ENCODE data around the gene INPP5E.
"Not testable (repeated sequence)": the region's sequence is repeated elsewhere in the genome, so short reads cannot be mapped to it uniquely, and the experiment has no call there.

Gene INPP5E

GRCh38 chr9:136431782-136432350 lies 7.8 kb downstream of the INPP5E start:
- Histone ChIP-seq H3K9ac (ENCODE audit: low read depth, low read length) (no peak overlapping the region), H3K36me3 (ENCODE audit: control insufficient read depth, insufficient read depth, low read length) (peaks cover 25% of the 10 kb centered on the region), H3K9me3 (ENCODE audit: control insufficient read depth, insufficient read depth, low read length) (no peaks in the 10 kb centered on the region), H3K27me3 (ENCODE audit: control insufficient read depth, insufficient read depth, low read length) (no peaks in the 10 kb centered on the region), H3K4me3 (ENCODE audit: low read depth, low read length) (no peak overlapping the region), H3K4me1 (ENCODE audit: control insufficient read depth, insufficient read depth, low read length) (no peaks in the 10 kb centered on the region)

- H3K36me3 ChIP-seq (ENCODE audit: control insufficient read depth, insufficient read depth, low read length), result peaks cover 25% of the 10 kb centered on the region
- H3K9ac ChIP-seq (ENCODE audit: low read depth, low read length), result no peak overlapping the region
- H3K27me3 ChIP-seq (ENCODE audit: control insufficient read depth, insufficient read depth, low read length), result no peaks in the 10 kb centered on the region
- no peaks in the 10 kb centered on the region for H3K4me1 ChIP-seq (ENCODE audit: control insufficient read depth, insufficient read depth, low read length)
- no peak overlapping the region for H3K4me3 ChIP-seq (ENCODE audit: low read depth, low read length)
- no peaks in the 10 kb centered on the region for H3K9me3 ChIP-seq (ENCODE audit: control insufficient read depth, insufficient read depth, low read length)
Measured at GRCh38 chr9:136430588-136431234, 8.9 kb downstream of the INPP5E start.

GRCh38 chr9:136429683-136430491 lies 9.8 kb downstream of the INPP5E start:
- peaks cover 24% of the 10 kb centered on the region for H3K36me3 ChIP-seq (ENCODE audit: control insufficient read depth, insufficient read depth, low read length)

GRCh38 chr9:136429075-136429628 lies 10.5 kb downstream of the INPP5E start:
- Histone ChIP-seq H3K27me3 (ENCODE audit: control insufficient read depth, insufficient read depth, low read length) (no peaks in the 10 kb centered on the region), H3K9me3 (ENCODE audit: control insufficient read depth, insufficient read depth, low read length) (no peaks in the 10 kb centered on the region), H3K4me3 (ENCODE audit: low read depth, low read length) (no peak overlapping the region), H3K36me3 (ENCODE audit: control insufficient read depth, insufficient read depth, low read length) (peaks cover 28% of the 10 kb centered on the region), H3K4me1 (ENCODE audit: control insufficient read depth, insufficient read depth, low read length) (no peaks in the 10 kb centered on the region), H3K9ac (ENCODE audit: low read depth, low read length) (no peak overlapping the region)

More at GRCh38 chr9:136429683-136430491, 9.8 kb downstream of the INPP5E start:
- H3K9me3 ChIP-seq (ENCODE audit: control insufficient read depth, insufficient read depth, low read length), result no peaks in the 10 kb centered on the region
- no peak overlapping the region for H3K4me3 ChIP-seq (ENCODE audit: low read depth, low read length)
- no peak overlapping the region for H3K9ac ChIP-seq (ENCODE audit: low read depth, low read length)
- no peaks in the 10 kb centered on the region for H3K4me1 ChIP-seq (ENCODE audit: control insufficient read depth, insufficient read depth, low read length)
- no peaks in the 10 kb centered on the region for H3K27me3 ChIP-seq (ENCODE audit: control insufficient read depth, insufficient read depth, low read length)

GRCh38 chr9:136426787-136427186 lies 12.9 kb downstream of the INPP5E start:
- H3K9ac ChIP-seq (ENCODE audit: low read depth, low read length), result no peak overlapping the region
- no peaks in the 10 kb centered on the region for H3K27me3 ChIP-seq (ENCODE audit: control insufficient read depth, insufficient read depth, low read length)
- peaks cover 46% of the 10 kb centered on the region for H3K36me3 ChIP-seq (ENCODE audit: control insufficient read depth, insufficient read depth, low read length)
- H3K4me3 ChIP-seq (ENCODE audit: low read depth, low read length), result no peak overlapping the region
- H3K4me1 ChIP-seq (ENCODE audit: control insufficient read depth, insufficient read depth, low read length), result no peaks in the 10 kb centered on the region
- no peaks in the 10 kb centered on the region for H3K9me3 ChIP-seq (ENCODE audit: control insufficient read depth, insufficient read depth, low read length)

GRCh38 chr9:136425367-136425766 lies 14.3 kb downstream of the INPP5E start:
- H3K4me1 ChIP-seq (ENCODE audit: control insufficient read depth, insufficient read depth, low read length); H3K9me3 ChIP-seq (ENCODE audit: control insufficient read depth, insufficient read depth, low read length); H3K4me3 ChIP-seq (ENCODE audit: low read depth, low read length); H3K27me3 ChIP-seq (ENCODE audit: control insufficient read depth, insufficient read depth, low read length); H3K9ac ChIP-seq (ENCODE audit: low read depth, low read length): not testable (repeated sequence)
- H3K36me3 ChIP-seq (ENCODE audit: control insufficient read depth, insufficient read depth, low read length), result peaks cover 44% of the 10 kb centered on the region

GRCh38 chr9:136424750-136425362 lies 14.8 kb downstream of the INPP5E start:
- peaks cover 44% of the 10 kb centered on the region for H3K36me3 ChIP-seq (ENCODE audit: control insufficient read depth, insufficient read depth, low read length)
- no peaks in the 10 kb centered on the region for H3K27me3 ChIP-seq (ENCODE audit: control insufficient read depth, insufficient read depth, low read length)
- no peak overlapping the region for H3K9ac ChIP-seq (ENCODE audit: low read depth, low read length)
- H3K4me3 ChIP-seq (ENCODE audit: low read depth, low read length), result no peak overlapping the region
- H3K4me1 ChIP-seq (ENCODE audit: control insufficient read depth, insufficient read depth, low read length), result no peaks in the 10 kb centered on the region
- no peaks in the 10 kb centered on the region for H3K9me3 ChIP-seq (ENCODE audit: control insufficient read depth, insufficient read depth, low read length)

GRCh38 chr9:136423432-136424146 lies 16.1 kb downstream of the INPP5E start:
- H3K4me1 ChIP-seq (ENCODE audit: control insufficient read depth, insufficient read depth, low read length), result no peaks in the 10 kb centered on the region
- H3K27me3 ChIP-seq (ENCODE audit: control insufficient read depth, insufficient read depth, low read length), result no peaks in the 10 kb centered on the region
- H3K36me3 ChIP-seq (ENCODE audit: control insufficient read depth, insufficient read depth, low read length), result peaks cover 46% of the 10 kb centered on the region
- no peaks in the 10 kb centered on the region for H3K9me3 ChIP-seq (ENCODE audit: control insufficient read depth, insufficient read depth, low read length)
- H3K9ac ChIP-seq (ENCODE audit: low read depth, low read length), result no peak overlapping the region
- H3K4me3 ChIP-seq (ENCODE audit: low read depth, low read length), result no peak overlapping the region

GRCh38 chr9:136422876-136423275 lies 16.8 kb downstream of the INPP5E start:
- H3K36me3 ChIP-seq (ENCODE audit: control insufficient read depth, insufficient read depth, low read length), result peaks cover 53% of the 10 kb centered on the region
- H3K4me1 ChIP-seq (ENCODE audit: control insufficient read depth, insufficient read depth, low read length), result no peaks in the 10 kb centered on the region
- H3K27me3 ChIP-seq (ENCODE audit: control insufficient read depth, insufficient read depth, low read length), result no peaks in the 10 kb centered on the region
- H3K4me3 ChIP-seq (ENCODE audit: low read depth, low read length), result no peak overlapping the region
- no peak overlapping the region for H3K9ac ChIP-seq (ENCODE audit: low read depth, low read length)
- no peaks in the 10 kb centered on the region for H3K9me3 ChIP-seq (ENCODE audit: control insufficient read depth, insufficient read depth, low read length)

- Histone ChIP-seq H3K4me3 (ENCODE audit: low read depth, low read length) (no peak overlapping the region), H3K4me1 (ENCODE audit: control insufficient read depth, insufficient read depth, low read length) (no peaks in the 10 kb centered on the region), H3K36me3 (ENCODE audit: control insufficient read depth, insufficient read depth, low read length) (peaks cover 60% of the 10 kb centered on the region), H3K9me3 (ENCODE audit: control insufficient read depth, insufficient read depth, low read length) (no peaks in the 10 kb centered on the region), H3K9ac (ENCODE audit: low read depth, low read length) (no peak overlapping the region), H3K27me3 (ENCODE audit: control insufficient read depth, insufficient read depth, low read length) (no peaks in the 10 kb centered on the region)
Measured at GRCh38 chr9:136421791-136422190, 17.9 kb downstream of the INPP5E start.

- Histone ChIP-seq H3K36me3 (ENCODE audit: control insufficient read depth, insufficient read depth, low read length) (peaks cover 79% of the 10 kb centered on the region), H3K4me1 (ENCODE audit: control insufficient read depth, insufficient read depth, low read length) (no peaks in the 10 kb centered on the region), H3K9ac (ENCODE audit: low read depth, low read length) (no peak overlapping the region), H3K9me3 (ENCODE audit: control insufficient read depth, insufficient read depth, low read length) (no peaks in the 10 kb centered on the region), H3K4me3 (ENCODE audit: low read depth, low read length) (no peak overlapping the region), H3K27me3 (ENCODE audit: control insufficient read depth, insufficient read depth, low read length) (no peaks in the 10 kb centered on the region)
Measured at GRCh38 chr9:136419092-136419420, 20.6 kb downstream of the INPP5E start.

Data from iPS-15b (cell line).